Amygdala (tissue), 56 donors: Measurements from ENCODE around the gene GPR39.
"Not testable (repeated sequence)": the region's sequence is repeated elsewhere in the genome, so short reads cannot be mapped to it uniquely, and the experiment has no call there.

Source experiments
- DNase-seq, 56 donors: peaks; one replicate each; lab custom pipeline; 2025; lab: John Stamatoyannopoulos, UW

The GPR39 gene

GRCh38 chr2:132416723-132417395 lies at the start of gene GPR39:
TSS of gene GPR39 (plus strand) at chr2:132416805.
- peak in 1 of 56 donors; percentile 37 for DNase-seq

- no peak for DNase-seq
These were observed 48.4 kb upstream of the GPR39 start for GRCh38 chr2:132368191-132368590.

DNA sequence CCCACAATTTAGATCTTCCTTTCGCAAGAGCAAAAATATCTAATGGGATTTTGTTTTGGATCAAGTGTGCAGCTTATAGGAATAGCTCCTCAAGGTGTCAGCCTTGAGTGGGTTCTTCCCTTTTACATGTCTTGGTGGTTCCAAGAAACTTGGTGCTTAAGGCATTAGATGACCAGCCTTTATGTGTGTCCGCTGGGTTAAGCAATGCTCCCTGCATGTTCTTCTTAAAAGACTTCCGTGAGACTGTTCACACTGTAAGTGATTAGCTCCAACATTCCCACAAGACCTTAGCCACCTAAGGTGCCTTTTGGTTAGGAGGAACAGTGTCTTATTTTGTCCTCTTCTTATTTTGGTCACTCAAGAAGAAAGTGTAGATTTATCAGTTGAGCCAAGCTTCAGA lies 44.3 kb upstream of the GPR39 start:
- no peak for DNase-seq

GRCh38 chr2:132373391-132374135 lies 43.0 kb upstream of the GPR39 start:
- DNase-seq, result no peak

GRCh38 chr2:132374151-132374550 lies 42.5 kb upstream of the GPR39 start:
- DNase-seq, result no peak

GRCh38 chr2:132374551-132374950 lies 42.1 kb upstream of the GPR39 start:
- DNase-seq, result no peak

DNA sequence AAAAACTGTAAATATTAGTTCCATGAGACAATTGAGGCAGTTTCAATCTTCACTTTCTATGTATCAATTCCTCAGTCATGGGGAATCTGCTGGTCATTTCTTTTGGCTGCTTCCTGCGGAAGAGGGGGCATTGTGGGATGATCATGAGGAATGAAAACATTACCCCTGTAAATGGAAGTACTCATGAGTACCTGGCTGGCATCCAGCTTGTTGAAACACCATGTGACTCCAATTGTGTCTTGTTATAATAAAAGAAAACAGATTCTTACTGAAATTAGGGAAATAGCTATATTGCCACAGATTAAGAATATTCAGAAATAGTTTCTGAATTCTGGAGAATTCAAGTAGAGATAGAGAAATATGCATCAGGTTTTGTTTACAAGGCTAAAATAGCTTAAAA lies 41.6 kb upstream of the GPR39 start:
- DNase-seq, result peak in 2 of 56 donors; percentile 13 to 46

- DNase-seq, result no peak
These were observed 35.2 kb upstream of the GPR39 start for GRCh38 chr2:132381376-132381775.

DNA sequence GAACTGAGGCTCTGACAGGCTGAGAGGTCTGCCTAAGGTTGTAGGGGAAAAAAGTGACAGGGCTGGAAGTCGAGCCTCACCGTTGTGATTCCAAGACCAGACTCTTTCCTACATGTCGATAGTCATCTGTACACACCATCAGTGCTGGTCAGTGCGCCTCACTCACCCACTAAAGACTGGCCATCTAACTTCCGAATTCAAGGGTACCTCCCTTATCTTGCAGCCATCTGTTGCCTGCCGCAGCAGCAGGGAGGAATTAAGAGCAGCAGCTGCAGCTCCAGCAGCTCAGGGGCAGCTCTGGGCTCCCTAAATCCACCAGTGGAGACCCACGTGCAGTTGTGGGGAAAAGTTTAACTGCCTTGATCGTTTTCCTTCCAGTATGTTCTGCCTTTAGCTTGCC lies 32.6 kb upstream of the GPR39 start:
- no peak for DNase-seq

DNA sequence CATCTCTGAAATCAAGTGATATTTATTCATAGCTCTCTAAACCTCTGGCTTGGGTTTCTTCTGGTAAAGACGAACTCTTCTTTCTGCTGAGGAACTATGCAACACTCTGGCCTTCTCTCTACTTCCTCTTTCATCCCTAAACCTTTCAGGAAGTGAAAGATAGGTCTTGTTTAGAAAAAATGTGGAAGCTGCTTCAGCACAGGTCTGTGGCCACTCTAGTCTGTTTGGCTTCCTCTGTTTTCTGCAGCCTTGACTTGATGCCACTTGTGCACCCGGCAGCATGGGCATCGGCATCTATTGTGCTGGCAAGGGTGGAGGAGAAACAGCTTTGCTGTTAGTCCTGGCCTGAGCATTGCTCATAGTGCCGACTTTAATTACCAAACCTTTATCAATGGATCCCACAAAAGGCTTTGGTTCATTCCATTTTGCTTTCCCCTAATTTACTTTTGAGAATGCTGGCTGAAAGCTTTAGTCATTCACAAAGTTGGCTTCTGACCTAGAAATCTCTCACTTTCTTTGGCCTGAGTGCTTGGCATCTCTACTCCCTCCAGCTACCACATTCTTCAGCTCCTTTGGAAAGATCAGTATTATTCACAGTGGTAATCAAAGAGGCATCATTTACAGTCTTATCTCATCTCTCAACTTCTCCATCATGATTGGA lies 32.0 kb upstream of the GPR39 start:
- DNase-seq, result peak in 12 of 56 donors; percentile 1 to 50 (median 8)

DNA sequence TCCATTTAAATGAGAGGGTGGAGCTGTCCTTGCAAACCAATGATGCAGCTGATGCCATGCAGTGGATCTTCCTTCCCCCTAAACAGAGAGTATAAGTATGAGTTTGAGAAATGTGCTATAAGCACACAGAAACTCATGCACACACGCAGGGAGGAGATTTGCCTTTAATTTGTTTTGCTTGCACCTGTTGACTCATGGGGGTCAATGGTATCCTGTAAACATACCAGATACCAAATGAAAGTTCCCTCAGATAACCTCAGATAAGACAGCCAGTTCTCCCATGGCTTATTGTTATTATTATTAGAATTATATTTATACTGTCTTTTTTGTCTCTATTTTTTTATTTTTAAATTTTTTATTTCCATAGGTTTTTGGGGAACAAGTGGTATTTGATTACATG lies 29.5 kb upstream of the GPR39 start:
- DNase-seq, result no peak

DNA sequence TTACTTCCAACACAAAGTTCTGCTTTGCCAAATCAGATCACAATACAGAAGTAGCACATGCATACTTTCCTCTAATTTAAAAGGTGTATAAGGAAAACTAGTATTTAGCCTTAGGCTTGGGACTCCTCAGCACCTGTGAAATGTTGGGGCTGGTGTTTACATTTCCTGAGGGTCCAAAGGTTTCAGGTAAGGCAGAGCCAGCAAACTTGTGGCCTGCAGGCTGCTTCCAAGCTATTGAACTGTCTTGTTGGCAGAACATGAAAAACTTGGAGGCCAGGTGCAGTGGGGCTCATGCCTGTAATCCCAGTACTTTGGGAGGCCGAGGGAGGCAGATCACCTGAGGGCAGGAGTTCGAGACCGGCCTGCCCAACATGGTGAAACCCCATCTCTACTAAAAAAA lies 26.5 kb upstream of the GPR39 start:
- no peak for DNase-seq

DNA sequence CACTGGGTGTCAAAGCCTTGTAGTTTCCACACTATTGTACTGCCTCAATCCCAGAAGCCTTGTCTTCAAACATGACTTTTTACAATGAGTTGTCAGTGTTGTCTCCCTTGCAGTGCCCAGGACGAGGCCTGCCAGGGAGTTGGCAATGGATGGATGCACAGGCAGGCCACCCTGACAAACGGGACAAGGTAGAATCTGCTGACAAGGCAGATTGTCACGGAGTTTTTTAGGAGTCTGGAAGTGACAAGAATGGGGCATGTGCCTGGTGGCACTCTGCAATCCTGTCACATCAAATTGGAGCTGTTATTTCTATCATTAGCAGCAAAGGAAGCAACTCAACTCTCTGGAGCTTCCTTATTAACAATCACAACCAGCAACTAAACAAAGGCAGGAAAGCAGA lies 25.2 kb upstream of the GPR39 start:
- DNase-seq, result no peak

DNA sequence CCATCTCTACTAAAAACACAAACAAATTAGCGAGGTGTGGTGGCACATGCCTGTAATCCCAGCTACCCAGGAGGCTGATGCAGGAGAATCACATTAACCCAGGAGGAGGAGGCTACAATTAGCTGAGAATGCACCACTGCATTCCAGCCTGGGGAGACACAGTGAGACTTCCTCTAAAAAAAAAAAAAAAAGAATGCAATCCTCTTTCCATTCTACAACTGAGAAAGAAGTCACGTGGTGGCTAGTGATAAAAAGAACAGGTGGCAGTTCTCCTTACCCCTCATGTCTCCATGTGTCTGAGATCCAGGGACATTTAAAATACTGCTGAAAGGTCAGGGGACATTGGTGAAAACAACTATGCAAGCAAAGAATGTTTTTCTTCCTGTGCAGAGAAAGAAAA lies 24.4 kb upstream of the GPR39 start:
- DNase-seq, result no peak

- DNase-seq, result no peak
These were observed 23.7 kb upstream of the GPR39 start for GRCh38 chr2:132392879-132393278.

- DNase-seq, result not testable (repeated sequence)
These were observed 19.6 kb upstream of the GPR39 start for GRCh38 chr2:132397042-132397441.

DNA sequence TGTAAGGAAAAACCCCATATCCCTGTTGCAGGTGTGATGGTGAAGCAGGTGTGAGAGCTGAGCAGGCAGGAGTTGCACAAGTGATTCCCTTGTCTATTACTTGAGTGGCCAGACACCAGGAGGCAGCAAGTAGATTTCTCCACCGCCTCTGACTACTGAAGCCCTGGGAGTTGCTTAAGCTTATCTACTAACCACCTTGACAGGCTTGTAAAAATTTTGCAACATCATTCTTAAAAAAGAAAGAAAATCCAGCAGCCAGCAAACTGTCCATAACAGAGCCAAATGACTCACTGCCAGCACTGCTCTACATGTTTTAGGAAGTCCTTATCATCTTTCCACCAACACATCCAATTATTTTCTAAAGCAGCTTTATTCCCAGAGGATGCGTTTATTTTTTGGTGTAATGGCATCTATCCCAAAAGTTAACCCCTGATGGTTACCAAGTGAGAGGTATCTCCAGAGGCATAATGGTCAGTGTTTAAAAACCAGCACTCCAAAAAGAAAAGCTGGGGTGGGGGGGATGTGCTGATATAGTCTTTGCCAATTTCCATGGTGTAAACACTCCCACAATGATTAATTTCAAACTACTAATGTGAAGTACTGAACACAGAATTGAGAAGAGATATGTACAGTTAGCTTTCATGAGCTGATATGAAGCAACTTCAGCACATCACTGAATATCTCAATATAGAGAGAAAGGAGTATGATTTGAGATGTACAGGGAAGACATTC lies 16.3 kb upstream of the GPR39 start:
- DNase-seq, result no peak

DNA sequence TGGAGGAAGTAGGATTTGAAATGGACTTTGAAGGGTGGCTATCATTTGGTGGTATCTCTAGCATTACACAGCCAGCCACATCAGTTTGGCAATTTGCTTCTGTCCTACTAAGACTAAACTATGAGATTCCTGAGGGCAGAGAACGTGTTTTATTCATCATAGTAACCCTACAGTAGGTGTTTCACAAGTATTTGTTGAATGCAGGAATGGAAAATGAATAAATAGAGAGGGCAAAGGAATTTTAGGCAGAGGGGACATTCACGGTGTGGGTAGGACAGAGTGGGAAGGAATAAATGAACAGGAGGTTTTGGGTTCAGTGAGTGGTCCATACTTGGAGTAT lies 15.7 kb upstream of the GPR39 start:
- no peak for DNase-seq

DNA sequence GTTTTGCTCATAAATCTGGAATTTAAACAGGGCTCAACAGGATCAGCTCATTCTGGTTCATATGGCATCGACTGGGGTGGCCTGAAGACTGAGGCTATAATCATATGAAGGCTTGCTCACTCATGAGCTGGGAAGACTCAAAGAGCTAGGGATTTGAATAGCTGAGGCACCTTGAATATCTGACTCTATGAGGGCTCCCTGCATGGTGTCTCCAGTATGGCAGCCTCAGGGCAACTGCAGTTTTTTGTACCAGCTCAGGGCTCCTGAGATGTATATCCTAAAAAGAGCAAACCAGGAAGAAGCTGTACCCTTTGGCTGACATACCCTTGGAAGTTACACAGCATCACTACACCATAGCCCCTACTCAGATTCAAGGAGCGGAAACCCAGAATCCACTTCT lies 15.3 kb upstream of the GPR39 start:
- DNase-seq, result no peak

DNA sequence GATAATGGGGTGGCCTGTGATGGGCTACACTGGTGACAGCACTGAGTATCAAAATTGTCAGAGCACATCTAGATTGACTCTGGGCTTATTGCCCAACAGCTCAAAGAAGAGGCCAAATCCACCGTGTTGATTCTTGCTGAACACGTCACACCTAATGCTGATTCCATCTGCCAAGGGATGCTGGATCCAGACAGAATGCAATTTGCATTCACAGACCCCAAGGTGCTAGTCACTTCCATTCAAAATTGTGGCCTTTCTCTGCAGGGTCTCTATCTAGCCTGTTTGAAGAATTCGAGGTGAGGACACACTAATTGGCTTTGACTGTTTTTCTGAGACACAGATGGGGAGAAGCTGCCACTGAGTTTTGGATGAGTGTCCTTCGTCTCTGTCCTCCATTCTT lies 13.5 kb upstream of the GPR39 start:
- no peak for DNase-seq

GRCh38 chr2:132404056-132404455 lies 12.5 kb upstream of the GPR39 start:
- no peak for DNase-seq
